ENCODE measurements around the gene VPS33A.
"Not testable (repeated sequence)": the region's sequence is repeated elsewhere in the genome, so short reads cannot be mapped to it uniquely, and the experiment has no call there.

Gene VPS33A

DNA sequence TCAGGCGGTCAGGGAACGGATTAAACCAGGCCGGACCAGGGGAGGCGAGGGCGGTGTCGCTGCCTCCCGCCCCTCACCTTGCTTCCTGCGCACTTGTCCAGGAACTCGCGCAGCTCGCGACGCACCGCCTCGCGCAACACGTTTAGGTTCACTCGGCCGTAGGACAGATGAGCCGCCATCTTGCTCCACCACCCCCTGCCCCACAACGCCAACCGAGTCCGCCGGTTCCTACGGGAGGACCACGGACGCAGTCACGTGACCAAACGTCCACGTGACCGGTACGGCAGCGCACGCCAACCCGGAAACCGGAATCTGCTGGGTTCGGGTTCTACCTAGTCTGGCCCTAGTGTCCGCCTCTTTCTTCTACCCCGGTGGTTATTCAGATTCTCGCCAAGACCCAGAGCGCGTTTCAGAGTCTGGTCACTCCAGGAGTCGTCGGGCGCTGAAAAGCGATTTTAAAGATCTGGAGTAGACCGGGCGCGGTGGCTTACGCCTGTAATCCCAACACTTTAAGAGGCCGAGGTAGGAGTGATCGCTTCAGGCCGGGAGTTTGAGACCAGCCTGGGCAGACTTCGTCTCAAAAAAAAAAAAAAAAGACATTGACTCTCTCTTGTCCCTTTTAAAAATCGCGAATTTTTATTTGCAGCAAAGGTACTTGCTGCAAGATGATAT lies at the start of gene VPS33A:
TSS of gene VPS33A (minus strand) at position 265 of the 672 bp plus-strand sequence. CDS start at position 179, 86 bp downstream.
- DNase-seq = peak; percentile 76

DNA sequence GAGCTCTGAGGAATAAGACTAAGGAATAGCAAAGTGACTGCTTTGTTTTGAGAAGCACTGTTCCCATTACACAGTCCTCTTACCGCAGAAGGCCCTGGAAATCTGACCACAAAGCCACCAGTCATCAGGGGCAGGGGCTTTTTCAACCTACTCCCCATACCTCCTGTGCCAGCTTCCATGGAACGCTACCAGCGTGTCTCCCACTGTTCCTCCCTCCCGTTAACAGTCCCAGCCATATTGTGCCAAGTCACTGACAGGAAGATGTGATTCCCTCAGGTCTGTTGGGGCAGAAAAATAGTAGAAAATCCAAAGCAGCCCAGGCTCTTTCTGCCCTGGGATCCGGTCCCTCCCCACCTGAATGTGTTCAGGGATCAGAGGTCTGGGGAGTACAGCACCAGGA lies 46.6 kb upstream of the VPS33A start:
- DNase-seq = no peak

DNA sequence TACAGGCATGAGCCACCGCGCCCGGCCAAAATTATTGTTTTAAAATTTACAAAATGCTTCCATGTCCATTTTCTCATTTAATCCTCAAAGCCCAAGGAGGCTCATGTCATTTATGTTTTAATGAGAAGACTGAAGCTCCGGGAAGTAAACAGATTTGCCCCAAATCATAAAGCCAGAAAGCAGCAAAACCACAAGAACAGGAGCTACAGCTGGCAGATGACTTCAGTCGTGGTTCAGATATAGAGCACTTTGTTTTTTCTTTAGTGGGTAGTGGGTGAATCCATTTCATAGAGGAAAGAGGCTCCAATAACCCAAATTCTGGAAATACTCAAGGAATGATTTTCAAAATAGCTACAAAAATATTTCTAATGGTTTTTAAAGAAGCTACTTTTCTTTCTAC lies 45.4 kb upstream of the VPS33A start:
- DNase-seq = no peak

DNA sequence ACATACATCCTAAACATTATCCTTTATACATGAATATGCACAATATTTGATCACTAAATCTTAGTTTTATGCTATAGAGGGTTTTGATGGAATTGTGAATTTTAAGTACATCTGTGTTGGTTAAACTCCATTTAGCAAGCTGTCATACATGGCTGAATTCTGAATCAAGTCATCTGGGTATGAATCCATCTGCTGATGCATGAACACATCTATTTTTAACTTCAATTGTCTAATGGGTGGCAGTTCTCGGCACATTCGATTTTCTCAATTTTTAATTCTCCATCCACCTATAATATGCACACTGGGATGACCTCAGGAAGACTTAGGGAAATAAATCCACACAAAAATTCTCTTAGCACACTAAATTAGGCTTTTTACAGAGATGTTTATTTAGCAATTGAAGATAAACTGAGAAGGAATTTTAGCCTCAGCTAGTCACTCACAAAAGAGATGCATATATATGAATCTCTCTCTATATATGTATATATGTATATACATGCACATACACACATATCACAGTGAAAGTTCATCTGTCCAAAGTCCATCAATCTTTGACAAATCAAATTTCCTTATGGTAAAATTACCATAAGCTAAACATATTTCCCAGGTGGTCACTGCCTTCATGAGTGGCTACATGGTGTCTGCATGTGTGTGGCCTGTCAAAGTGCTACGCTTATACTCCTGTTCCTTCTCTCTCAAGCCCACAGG lies 44.5 kb upstream of the VPS33A start:
- DNase-seq = no peak

DNA sequence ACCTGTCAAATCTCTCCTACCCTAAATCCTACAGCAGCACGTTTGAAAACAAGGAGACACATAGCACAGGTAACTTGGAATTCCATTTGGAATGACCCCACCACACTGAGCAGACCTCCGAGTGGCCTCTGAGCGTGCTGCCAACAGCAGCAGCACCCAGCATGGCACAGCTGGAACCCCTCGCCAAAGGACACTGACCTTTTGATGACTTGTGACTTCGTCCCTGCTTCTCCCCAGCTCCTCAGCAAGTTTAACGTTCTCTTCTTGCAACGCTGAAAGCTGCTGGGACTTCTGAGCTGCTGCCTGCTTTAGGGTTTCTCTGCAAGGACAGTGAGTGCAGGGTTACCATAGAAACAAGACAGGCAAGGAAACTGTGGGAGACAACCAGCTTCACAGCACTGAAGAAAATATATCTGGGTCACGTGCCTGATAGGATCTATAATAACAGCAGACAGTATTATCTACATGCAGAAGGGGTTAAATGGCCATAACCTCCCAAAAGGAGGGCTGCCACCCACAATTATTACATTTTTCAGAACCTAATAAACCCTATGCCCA lies 43.3 kb upstream of the VPS33A start:
- DNase-seq = no peak

DNA sequence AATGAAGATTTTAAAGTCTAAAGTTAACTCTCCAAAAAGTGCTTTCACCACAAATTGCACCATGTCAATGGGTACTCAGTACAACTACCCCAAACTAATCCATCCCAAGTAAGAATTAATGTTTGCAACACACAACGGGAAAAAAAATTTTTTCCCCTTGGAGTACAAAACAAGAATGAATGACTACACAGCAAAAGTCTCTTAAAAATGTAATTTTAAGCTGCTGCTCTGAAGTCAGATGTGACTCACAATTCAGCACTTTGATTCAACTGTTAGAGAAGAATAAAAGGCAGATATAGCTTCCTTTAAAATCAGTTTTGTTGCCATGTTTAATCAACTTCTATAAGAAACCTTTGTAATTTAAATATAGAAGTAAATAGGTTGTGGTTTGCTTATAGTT lies 42.5 kb upstream of the VPS33A start:
- DNase-seq = no peak

DNA sequence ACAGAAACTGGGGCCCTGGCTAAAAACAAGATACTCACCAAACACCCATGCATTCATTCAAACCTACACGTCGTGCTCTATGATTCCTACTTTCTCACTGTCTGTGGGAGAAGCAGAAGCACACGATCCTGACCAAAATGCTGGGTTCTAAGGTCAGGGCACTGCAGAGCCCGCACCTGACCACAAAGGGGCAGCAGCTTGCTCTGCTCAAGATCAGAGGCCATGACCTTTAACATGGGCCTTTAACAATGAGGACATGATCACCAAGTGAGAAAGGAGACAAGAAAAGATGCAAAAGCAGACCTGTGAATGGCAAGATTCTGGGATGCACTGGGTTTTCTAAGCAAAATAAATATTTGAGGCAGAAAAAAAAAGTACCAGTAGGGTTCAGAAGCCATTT lies 40.1 kb upstream of the VPS33A start:
- no peak for DNase-seq

DNA sequence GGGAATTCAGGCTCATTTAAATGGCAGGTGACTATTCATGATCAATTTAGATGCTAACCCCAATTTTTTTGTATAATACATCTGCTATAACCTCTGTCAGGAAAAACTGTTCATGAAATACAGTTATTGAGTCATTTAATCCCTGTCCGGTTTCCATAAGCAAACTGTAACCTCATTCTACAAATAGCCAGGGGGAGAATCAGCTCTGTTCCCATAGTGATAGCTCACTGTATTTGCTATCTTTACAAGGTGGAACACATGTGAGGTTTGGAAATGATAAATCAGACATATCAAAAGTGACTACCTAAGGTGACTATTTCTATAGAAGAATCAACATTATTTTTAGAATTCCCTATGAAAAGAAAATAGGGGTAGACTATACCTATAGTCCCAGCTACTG lies 38.6 kb upstream of the VPS33A start:
- no peak for DNase-seq

DNA sequence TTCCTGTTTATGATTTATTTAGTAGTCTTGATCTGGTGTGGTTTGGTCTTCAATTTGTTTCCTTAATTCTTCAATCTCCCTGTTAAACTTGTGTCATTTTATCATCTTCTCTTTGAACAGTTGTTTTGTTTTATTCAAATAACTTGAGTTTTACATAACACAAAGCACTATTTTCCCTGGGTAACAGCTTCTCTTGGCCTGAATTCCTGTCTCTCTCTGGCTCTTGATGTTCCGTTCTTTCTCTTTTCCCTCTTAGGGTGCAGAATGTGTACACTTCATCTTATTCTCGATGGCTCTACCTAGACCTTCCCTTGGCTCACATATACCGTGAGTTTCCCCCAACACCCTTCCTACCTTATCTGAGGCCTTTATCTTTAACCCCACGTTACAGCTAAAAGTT lies 36.8 kb upstream of the VPS33A start:
- no peak for DNase-seq

DNA sequence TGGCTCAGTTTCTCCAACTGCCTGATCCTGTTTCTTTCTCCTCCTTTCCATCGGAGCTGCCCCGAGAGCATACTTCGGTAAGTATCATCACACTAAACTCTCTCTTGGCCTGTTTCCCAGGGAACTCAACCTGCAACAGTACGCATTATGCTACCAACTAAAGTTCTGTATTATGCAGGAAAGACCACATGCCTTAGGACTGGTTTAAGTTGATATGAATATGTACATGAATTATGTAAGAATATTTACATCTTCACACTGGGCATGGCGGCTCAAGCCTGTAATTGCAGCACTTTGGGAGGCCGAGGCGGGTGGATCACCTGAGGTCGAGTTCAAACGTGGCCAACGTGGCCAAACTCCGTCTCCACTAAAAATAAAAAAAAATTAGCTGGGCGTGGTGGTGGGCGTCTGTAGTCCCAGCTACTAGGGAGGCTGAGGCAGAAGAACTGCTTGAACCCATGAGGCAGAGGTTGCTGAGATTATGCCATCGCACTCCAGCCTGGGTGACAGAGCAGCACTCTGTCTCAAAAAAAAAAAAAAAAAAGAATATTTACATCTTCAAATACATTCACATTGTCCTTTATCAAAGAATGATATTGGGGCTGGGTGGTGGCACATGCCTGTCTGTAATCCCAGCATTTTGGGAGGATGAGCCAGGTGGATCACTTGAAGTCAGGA lies 31.9 kb upstream of the VPS33A start:
- DNase-seq = no peak

DNA sequence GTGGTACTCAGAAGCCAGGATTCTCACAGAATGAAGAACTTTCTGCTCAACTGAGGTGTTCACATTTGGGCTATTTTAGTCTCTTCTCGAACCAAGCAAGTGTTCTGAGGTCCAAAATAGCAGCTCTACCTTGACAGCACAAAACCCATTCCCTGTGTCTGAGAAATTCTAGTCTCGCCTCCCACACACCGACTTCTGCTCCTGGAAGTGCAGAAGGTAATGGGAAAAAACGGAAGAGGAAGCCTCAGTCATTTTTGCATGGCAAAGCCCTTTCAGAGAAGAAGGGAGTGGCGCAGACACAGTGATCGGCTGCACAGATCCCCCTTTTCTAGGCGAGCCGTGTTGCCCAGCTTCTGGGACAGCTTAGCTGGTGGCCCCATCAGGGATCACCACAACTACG lies 31.2 kb upstream of the VPS33A start:
- DNase-seq = no peak

DNA sequence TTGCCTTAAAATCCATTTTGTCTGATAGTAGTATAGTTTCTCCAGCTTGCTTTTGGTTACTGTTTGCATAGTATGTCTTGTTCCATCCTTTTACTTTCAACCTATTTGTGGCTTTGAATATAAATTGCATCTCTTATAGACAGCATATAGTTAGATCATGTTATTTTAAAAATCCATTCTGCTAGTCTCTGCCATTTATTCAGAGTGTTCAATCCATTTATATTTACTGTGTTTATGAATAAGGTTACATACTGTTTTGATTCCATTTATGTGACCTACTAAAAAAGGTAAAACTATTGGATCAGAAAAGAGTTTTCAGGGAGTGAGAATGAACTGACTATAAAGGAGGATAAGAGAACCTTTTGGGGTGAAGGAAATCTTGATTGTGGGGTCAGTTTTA lies 29.6 kb upstream of the VPS33A start:
- no peak for DNase-seq

DNA sequence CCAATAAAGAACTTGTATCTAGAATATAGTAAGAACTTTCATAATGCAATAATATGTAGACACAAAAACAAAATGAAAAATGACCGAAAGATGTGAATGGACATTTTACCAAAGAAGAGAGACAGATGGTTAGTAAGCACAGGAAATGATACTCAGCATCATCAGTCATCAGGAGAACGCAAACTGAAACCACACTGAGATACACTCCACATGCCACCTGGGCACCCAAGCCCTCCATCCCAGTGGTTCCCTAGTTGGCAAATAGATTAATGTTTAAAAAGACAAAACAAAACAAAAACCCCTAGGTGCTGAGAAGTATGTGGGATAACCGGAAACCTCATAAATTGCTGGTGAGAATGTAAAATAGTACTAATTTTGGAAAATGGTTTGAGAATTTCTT lies 26.8 kb upstream of the VPS33A start:
- no peak for DNase-seq

DNA sequence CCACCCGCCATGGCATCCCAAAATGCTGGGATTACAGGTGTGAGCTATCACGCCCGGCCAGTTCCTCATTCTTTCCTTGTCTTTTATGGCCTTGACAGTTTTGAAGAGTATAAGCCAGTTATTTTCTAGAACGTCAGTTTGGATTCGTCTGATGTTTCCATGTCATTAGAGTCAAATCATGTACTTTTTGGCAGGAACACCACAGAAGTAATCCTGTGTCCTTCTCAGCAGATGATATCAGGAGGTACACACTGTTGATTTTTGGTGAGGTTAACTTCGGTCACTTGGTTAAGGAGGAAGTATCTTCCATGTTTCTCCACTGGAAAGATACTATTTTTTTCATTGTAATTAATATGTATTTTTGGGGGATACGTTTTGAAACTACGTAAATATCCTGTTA lies 25.1 kb upstream of the VPS33A start:
- DNase-seq = no peak

DNA sequence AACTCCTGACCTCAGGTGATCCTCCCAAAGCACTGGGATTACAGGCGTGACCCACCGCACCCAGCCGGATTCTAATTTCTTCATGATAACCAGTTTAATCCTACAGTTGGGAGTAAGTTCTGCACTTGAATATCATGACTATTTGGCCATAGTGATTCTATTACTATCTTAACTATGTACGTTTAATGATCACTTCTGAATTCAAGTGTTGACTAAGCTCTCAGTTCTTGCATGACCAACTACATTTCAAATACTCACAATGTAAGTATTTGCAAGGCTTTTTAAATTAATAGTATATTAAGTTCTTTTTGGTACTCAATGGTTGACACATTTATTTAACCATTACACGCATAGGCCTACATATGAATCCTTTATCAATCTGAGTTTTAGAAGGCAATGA lies 17.4 kb upstream of the VPS33A start:
- no peak for DNase-seq

DNA sequence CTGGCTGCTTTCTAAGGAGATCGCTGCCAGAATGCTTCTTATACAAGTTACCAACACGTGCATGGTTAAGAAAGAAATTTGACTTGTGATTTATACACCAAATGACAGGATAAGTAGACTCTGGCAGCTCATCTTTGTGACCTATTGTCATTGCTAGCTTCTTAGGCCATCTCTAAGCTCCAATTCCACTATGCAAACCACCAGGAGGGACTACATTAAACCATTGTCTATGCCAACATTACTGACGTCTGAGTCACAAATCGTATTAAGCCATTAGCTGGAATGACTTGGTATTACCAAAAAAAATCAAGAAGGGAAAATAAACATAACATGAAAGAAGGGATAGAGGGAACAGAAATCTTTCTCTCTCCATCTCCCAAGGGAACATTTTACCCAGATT lies 15.8 kb upstream of the VPS33A start:
- no peak for DNase-seq

DNA sequence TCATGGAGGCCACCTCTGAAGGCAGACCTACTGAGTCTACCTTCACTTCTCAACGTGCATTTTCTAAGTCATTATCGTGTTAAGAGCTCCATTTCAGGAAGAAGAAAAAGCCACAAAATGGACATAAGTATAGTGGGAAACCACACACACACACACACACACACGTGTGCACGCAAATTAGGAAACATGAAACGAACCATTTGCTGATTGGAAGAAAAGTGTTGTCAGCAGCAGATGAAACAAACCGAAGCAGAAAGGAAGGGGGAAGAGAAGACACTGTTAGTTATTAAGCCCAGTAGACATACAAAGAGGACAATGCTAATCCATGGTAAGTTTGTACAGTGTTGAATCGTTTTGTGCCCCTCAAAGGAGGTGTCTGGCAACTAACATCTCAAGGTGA lies 9.9 kb upstream of the VPS33A start:
- DNase-seq = no peak

DNA sequence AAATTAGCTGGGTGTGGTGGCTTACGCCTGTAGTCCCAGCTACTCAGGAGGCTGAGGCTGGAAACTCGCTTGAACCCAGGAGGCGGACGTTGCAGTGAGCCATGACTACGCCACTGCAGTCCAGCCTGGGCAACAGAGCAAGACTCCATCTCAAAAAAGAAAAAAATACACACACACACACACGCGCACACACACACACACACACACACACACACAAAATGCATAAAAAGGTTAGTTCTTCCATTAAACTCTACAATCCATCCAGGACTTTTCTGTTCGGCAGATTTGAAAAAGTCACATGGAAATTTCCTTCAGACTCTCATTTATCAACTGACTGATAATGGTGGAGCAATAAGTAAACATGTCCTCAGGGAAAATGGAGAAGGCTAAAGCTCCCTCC lies 9.2 kb upstream of the VPS33A start:
- DNase-seq = no peak

DNA sequence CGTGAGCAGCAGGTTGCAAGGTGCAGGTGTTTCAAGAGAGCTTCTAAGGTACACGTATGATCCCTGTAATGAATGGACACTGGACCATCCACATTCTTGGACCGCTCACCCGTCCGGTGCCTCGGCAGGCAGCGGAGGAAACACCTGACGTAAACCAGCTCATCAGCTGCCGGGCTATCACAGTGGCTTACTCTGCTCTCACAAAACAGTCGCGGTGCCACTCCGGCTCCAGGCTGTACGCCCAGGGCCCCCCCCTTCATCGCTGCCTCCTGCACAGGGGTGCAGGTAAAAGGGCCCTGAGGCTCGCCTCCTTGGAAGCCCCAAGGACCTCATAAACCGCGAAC lies 436 bp downstream of the VPS33A start:
- no peak for DNase-seq

DNA sequence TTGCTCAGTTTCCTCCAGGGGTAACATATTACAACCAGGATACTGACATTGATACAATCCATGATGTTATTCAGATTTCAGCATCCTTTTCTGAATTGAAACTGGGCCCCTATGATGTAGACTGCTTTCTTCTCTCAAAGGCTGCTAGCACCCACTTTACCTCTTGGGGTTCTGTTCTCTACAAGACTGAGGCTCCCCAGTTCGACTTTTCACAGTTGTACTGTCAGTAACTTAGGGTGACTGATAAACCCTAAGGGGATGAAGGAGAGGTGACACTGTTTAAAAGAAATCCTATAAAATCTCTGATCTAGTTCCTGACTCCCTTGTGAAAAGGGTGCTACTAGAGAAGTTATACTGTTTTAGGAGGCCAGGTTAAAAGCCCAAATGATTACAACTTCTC lies 818 bp downstream of the VPS33A start:
- DNase-seq = no peak

DNA sequence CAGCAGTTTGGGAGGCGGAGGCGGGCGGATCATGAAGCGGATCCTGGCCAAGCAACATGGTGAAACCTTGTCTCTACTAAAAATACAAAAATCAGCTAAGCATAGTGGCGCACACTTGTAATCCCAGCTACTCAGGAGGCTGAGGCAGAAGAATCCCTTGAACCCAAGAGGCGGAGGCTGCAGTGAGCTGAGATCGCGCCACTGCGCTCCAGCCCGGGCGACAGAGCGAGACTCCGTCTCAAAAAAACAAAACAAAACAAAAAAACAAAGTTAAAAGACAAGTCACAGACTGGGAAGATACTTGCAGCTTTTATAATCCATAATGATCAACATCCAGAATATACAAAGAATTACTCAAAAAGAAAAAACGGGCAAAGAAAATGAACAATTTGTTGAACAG lies 5.6 kb downstream of the VPS33A start:
- not testable (repeated sequence) for DNase-seq

DNA sequence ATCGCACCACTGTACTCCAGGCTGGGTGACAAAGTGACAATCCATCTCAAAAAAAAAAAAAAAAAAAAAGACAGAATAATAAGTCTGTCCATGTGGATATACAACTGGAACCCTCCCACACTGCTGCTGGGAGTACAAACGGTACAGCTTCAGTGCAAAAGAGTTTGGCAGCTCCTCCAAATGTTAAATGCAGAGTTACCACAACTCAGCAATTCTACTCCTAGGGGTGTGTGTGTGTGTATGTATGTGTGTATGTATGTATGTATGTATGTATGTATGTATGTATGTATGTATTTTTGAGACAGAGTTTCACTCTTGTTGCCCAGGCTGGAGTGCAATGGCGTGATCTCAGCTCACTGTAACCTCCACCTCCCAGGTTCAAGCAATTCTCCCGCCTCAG lies 7.4 kb downstream of the VPS33A start:
- not testable (repeated sequence) for DNase-seq

DNA sequence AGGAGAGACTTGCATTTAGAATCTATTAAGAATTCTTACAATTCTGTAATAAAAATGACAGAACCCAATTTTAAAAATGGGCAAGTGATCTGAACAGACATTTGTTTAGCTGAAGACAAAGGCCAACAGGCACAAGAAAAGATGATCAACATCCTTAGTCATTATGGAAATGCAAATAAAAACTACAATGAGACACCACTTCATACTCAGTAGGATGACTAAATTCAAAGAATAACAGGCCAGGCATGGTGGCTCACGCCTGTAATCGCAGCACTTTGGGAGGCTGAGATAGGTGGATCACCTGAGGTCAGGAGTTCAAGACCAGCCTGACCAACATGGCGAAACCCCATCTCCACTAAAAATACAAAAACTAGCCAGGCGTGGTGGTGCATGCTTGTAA lies 7.8 kb downstream of the VPS33A start:
- DNase-seq = not testable (repeated sequence)

DNA sequence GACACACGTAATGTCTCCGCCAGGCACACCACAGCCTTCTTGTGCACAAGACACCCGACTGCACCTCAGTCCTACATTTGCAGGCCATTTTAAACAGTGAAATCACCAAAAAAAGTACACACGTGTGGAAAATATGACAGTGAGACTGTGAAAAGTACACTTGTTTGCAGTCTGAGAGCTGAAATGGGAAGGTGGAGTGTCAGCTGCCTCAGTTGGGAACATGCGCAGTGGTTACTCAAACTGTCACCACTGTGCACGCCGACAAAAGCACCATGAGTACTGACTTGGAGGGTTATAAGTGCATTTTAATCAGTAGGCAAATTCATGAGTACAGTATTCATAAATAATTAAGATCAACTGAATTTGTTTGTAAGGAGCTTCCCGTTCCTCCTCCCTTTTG lies 15.8 kb downstream of the VPS33A start:
- no peak for DNase-seq
